ENCODE results near the gene KRTAP10-2. TPM values are rescaled to one million over a fixed set of nuclear protein-coding genes. Genes with fewer than 3 reads are reported as not detected.
"Not testable (repeated sequence)": the region's sequence is repeated elsewhere in the genome, so short reads cannot be mapped to it uniquely, and the experiment has no call there.

The KRTAP10-2 gene
- total and polyA plus RNA-seq, 5 donors = 0.11 TPM; not detected in 4

- H3K4me3 ChIP-seq (ENCODE audit: low read length) = no peak overlapping the region
- H3K27me3 ChIP-seq (ENCODE audit: control insufficient read depth, insufficient read depth) = no peaks in the 10 kb centered on the region
- H3K9me3 ChIP-seq (ENCODE audit: control insufficient read depth, low read length) = no peaks in the 10 kb centered on the region
- WGBS = 74% methylated on average over 9 of the region's 9 CpGs
- no peak for ATAC-seq
- no peaks in the 10 kb centered on the region for H3K4me1 ChIP-seq (ENCODE audit: control insufficient read depth, insufficient read depth, low read length)
- DNase-seq = no peak
- H3K27ac ChIP-seq (ENCODE audit: low read length) = no peak overlapping the region
- intact Hi-C loops (cut with DNase I) = no loop called here
These were observed 42.9 kb downstream of the KRTAP10-2 start for GRCh38 chr21:44508426-44508710.

- DNase-seq = peak; percentile 6 to 46 (median 40)
- no peak for ATAC-seq
- Histone ChIP-seq H3K9me3 (ENCODE audit: control insufficient read depth, low read length) (no peaks in the 10 kb centered on the region), H3K4me3 (ENCODE audit: low read length) (no peak overlapping the region), H3K4me1 (ENCODE audit: control insufficient read depth, insufficient read depth, low read length) (no peaks in the 10 kb centered on the region), H3K27ac (ENCODE audit: low read length) (no peak overlapping the region), H3K27me3 (ENCODE audit: control insufficient read depth, insufficient read depth) (no peaks in the 10 kb centered on the region)
- 89% methylated on average over 26 of the region's 26 CpGs for WGBS
- intact Hi-C loops (cut with DNase I) = no loop called here
These were observed 43.5 kb downstream of the KRTAP10-2 start for GRCh38 chr21:44507673-44508425.

DNA sequence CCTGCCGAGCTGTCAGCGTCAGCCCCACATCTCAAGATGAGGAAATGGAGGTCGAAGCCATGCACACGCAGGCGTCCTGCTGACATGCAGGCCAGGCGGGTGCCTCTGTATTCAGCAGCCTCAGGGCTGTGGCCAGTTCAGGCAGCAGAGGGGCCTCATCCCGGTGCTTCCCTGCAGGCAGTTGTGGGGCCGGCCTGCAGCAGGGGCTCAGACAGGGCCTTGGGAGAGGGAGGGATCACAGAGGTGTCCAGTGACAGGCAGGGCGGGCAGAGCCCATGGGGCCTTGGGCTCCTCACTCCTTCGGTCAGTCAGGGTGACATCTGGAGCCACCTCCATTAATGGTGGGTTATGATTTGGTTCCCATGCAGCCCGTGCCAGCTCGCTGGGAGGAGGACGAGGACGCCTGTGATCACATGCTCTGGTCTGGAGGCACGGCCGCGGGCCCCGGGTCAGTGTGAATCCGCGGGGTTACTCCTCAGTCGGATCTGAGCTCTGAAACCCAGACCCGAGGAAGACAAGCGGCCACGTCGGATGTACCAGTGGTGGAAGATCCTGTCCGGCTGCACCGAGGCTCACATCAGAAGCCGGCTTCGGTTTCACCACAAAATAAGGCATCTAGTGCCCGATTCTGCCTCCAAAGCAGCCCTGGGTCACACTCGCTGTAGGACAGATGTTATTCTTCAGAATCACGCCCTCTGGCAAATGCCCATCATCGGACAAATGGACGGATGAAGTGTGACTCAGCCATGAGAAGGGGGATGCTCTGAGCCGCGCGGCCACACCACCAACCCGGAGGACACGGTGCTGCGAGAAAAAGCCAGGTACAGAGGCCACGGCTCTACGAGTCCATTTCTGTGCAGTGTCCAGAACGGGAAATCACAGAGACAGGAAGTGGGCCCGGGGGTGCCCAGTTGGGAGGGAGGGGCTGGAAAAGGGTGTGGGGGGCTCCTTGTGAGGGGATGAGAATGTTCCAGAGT lies 44.7 kb downstream of the KRTAP10-2 start:
- 73% methylated on average over 44 of the region's 44 CpGs for WGBS
- ATAC-seq (no peak), DNase-seq (peak; percentile 5 to 45 (median 30))
- no peaks in the 10 kb centered on the region for H3K4me1 ChIP-seq (ENCODE audit: control insufficient read depth, insufficient read depth, low read length)
- intact Hi-C loops (cut with DNase I) = no loop called here
- no peak overlapping the region for H3K27ac ChIP-seq (ENCODE audit: low read length)
- no peaks in the 10 kb centered on the region for H3K9me3 ChIP-seq (ENCODE audit: control insufficient read depth, low read length)
- no peaks in the 10 kb centered on the region for H3K27me3 ChIP-seq (ENCODE audit: control insufficient read depth, insufficient read depth)
- no peak overlapping the region for H3K4me3 ChIP-seq (ENCODE audit: low read length)

DNA sequence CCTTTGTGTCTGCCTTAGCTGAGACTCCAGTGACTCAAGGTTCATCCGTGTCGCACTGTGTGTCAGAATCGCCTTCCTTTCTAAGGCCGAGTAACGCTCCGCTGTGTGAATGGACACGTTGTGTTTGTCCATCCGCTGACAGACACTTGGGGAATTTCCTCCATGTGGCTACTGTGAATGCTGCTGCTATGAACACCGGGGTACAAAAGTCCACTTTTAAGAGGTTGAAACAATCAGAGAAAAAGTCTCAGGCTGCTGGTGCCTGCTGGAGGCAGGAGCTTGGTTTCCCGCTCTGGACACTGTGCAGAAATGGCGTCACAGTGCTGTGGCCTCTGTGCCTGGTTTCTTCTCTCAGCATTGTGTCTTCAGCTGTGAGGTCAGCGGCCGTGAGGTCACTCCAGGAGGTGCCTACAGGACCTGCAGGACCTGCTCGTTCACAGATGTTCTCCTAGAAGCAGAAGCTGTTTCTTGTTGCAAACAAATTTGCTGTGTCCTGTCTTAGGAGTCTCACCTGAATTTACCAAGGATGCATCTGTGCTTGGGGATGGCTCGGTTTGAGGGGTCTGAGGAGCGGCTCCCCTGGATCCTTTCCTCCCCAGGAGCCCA lies 45.5 kb downstream of the KRTAP10-2 start:
- DNase-seq (peak in 1 of 3 donors; percentile 2), ATAC-seq (no peak)
- H3K9me3 ChIP-seq (ENCODE audit: control insufficient read depth, low read length) = no peaks in the 10 kb centered on the region
- intact Hi-C loops (cut with DNase I) = no loop called here
- no peak overlapping the region for H3K27ac ChIP-seq (ENCODE audit: low read length)
- 76% methylated on average over 16 of the region's 16 CpGs for WGBS
- no peak overlapping the region for H3K4me3 ChIP-seq (ENCODE audit: low read length)
- no peaks in the 10 kb centered on the region for H3K27me3 ChIP-seq (ENCODE audit: control insufficient read depth, insufficient read depth)
- no peaks in the 10 kb centered on the region for H3K4me1 ChIP-seq (ENCODE audit: control insufficient read depth, insufficient read depth, low read length)

- Histone ChIP-seq H3K27ac (ENCODE audit: low read length) (no peak overlapping the region), H3K9me3 (ENCODE audit: control insufficient read depth, low read length) (no peaks in the 10 kb centered on the region), H3K4me1 (ENCODE audit: control insufficient read depth, insufficient read depth, low read length) (no peaks in the 10 kb centered on the region), H3K4me3 (ENCODE audit: low read length) (no peak overlapping the region), H3K27me3 (ENCODE audit: control insufficient read depth, insufficient read depth) (no peaks in the 10 kb centered on the region)
- 59% methylated on average over 20 of the region's 20 CpGs for WGBS
- intact Hi-C loops (cut with DNase I) = no loop called here
- DNase-seq (no peak), ATAC-seq (no peak)
These were observed 47.4 kb downstream of the KRTAP10-2 start for GRCh38 chr21:44503901-44504399.

- H3K27ac ChIP-seq (ENCODE audit: low read length); H3K9me3 ChIP-seq (ENCODE audit: control insufficient read depth, low read length); H3K4me3 ChIP-seq (ENCODE audit: low read length); H3K4me1 ChIP-seq (ENCODE audit: control insufficient read depth, insufficient read depth, low read length); ATAC-seq; H3K27me3 ChIP-seq (ENCODE audit: control insufficient read depth, insufficient read depth); DNase-seq; intact Hi-C loops (cut with DNase I): not testable (repeated sequence)
- WGBS = 77% methylated on average over 44 of the region's 44 CpGs
These were observed 48.1 kb downstream of the KRTAP10-2 start for GRCh38 chr21:44503006-44503889.

DNA sequence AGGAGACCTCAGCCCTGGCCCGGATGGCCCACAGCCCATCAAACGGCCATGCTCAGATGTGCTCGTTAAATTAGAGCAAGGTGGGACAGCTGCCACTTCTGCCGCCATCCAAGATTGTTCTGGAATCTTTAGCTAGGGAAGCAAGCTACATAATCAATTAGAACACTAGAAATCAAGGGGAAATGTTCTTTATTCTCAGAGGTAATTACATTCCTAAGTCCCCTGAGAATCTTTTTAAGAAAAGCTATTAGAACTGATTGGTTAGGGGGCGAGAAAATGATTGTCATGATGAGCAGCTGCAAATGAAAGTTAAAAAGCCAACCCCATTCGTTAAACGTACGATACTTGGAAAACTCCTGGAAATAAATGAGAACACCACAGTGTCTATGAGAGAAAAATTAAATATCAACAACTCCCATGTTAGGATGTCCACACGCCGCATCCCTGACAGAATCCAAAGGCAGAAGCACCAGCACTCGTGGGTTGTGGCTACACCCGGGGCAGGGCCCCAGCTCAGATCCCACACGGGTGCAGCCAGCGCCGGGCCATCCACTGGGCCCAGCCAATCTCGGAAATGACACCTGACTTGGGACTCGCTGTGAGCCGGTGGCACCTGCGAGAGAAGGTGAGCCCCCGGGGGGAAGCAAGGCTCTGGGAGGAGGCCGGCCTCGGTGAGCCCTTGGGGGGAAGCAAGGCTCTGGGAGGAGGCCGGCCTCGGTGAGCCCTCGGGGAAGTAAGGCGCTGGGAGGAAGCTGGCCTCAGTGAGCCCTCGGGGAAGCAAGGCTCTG lies 48.9 kb downstream of the KRTAP10-2 start:
- H3K27me3 ChIP-seq (ENCODE audit: control insufficient read depth, insufficient read depth) = no peaks in the 10 kb centered on the region
- H3K9me3 ChIP-seq (ENCODE audit: control insufficient read depth, low read length) = no peaks in the 10 kb centered on the region
- no peaks in the 10 kb centered on the region for H3K4me1 ChIP-seq (ENCODE audit: control insufficient read depth, insufficient read depth, low read length)
- no peak overlapping the region for H3K27ac ChIP-seq (ENCODE audit: low read length)
- H3K4me3 ChIP-seq (ENCODE audit: low read length) = no peak overlapping the region
- WGBS = 88% methylated on average over 27 of the region's 27 CpGs
- intact Hi-C loops (cut with DNase I) = no loop called here
- peak in 2 of 3 donors; percentile 10 to 32 for DNase-seq
- no peak for ATAC-seq

Other genes with a start within 250 kb of the KRTAP10-2 start
- 10 to 100 TPM; 13.2 to 19.8 (median 17.6) TPM for gene CFAP410, start 212.1 kb downstream of the KRTAP10-2 start, total RNA-seq
- 16.8 TPM for gene CFAP410, start 212.1 kb downstream of the KRTAP10-2 start, polyA plus RNA-seq
- gene TRPM2, start 197.9 kb downstream of the KRTAP10-2 start, total RNA-seq = 1 to 10 TPM; 1.0 to 1.7 (median 1.4) TPM
- gene TRPM2, start 197.9 kb downstream of the KRTAP10-2 start, polyA plus RNA-seq = 0.61 TPM
- 1 to 10 TPM in 3 of 4 donors, under 1 TPM in 1; 0.89 to 1.1 (median 1.0) TPM for gene LRRC3, start 96.0 kb downstream of the KRTAP10-2 start, total RNA-seq
- gene LRRC3, start 96.0 kb downstream of the KRTAP10-2 start, polyA plus RNA-seq = 0.93 TPM
- gene KRTAP10-1, start 11.3 kb downstream of the KRTAP10-2 start, total RNA-seq = not detected
- not detected for gene KRTAP10-1, start 11.3 kb downstream of the KRTAP10-2 start, polyA plus RNA-seq
- not detected for gene KRTAP10-3, start 7.3 kb upstream of the KRTAP10-2 start, total RNA-seq
- gene KRTAP10-3, start 7.3 kb upstream of the KRTAP10-2 start, polyA plus RNA-seq = not detected
- gene KRTAP10-4, start 22.2 kb upstream of the KRTAP10-2 start, total RNA-seq = not detected
- not detected for gene KRTAP10-4, start 22.2 kb upstream of the KRTAP10-2 start, polyA plus RNA-seq
- gene KRTAP10-5, start 29.1 kb upstream of the KRTAP10-2 start, total RNA-seq = not detected
- not detected for gene KRTAP10-5, start 29.1 kb upstream of the KRTAP10-2 start, polyA plus RNA-seq
- not detected for gene KRTAP10-6, start 41.0 kb upstream of the KRTAP10-2 start, total RNA-seq
- not detected for gene KRTAP10-6, start 41.0 kb upstream of the KRTAP10-2 start, polyA plus RNA-seq
- not detected for gene KRTAP10-7, start 49.1 kb upstream of the KRTAP10-2 start, total RNA-seq
- gene KRTAP10-7, start 49.1 kb upstream of the KRTAP10-2 start, polyA plus RNA-seq = not detected
- not detected for gene KRTAP10-8, start 60.6 kb upstream of the KRTAP10-2 start, total RNA-seq
- gene KRTAP10-8, start 60.6 kb upstream of the KRTAP10-2 start, polyA plus RNA-seq = not detected
- gene KRTAP10-9, start 75.6 kb upstream of the KRTAP10-2 start, total RNA-seq = not detected
- gene KRTAP10-9, start 75.6 kb upstream of the KRTAP10-2 start, polyA plus RNA-seq = not detected
- gene KRTAP10-10, start 85.9 kb upstream of the KRTAP10-2 start, total RNA-seq = not detected
- not detected for gene KRTAP10-10, start 85.9 kb upstream of the KRTAP10-2 start, polyA plus RNA-seq
- gene KRTAP10-11, start 94.9 kb upstream of the KRTAP10-2 start, total RNA-seq = not detected
- gene KRTAP10-11, start 94.9 kb upstream of the KRTAP10-2 start, polyA plus RNA-seq = not detected
- gene KRTAP12-4, start 103.2 kb upstream of the KRTAP10-2 start, total RNA-seq = not detected
- gene KRTAP12-4, start 103.2 kb upstream of the KRTAP10-2 start, polyA plus RNA-seq = not detected
- gene KRTAP12-3, start 106.4 kb upstream of the KRTAP10-2 start, total RNA-seq = not detected
- not detected for gene KRTAP12-3, start 106.4 kb upstream of the KRTAP10-2 start, polyA plus RNA-seq
- gene KRTAP12-2, start 115.4 kb upstream of the KRTAP10-2 start, total RNA-seq = not detected
- gene KRTAP12-2, start 115.4 kb upstream of the KRTAP10-2 start, polyA plus RNA-seq = not detected
- gene KRTAP12-1, start 130.7 kb upstream of the KRTAP10-2 start, total RNA-seq = not detected
- not detected for gene KRTAP12-1, start 130.7 kb upstream of the KRTAP10-2 start, polyA plus RNA-seq
- not detected for gene KRTAP10-12, start 145.7 kb upstream of the KRTAP10-2 start, total RNA-seq
- gene KRTAP10-12, start 145.7 kb upstream of the KRTAP10-2 start, polyA plus RNA-seq = not detected
- gene TSPEAR, start 160.1 kb upstream of the KRTAP10-2 start, total RNA-seq = 1 to 10 TPM in 3 of 4 donors, under 1 TPM in 1; 0.29 to 4.6 (median 1.3) TPM
- 2.2 TPM for gene TSPEAR, start 160.1 kb upstream of the KRTAP10-2 start, polyA plus RNA-seq

All from right cardiac atrium (tissue), 5 donors.